AG04450 (cell line): ENCODE data around the gene PLA2G1B. TPM values are rescaled to one million over a fixed set of nuclear protein-coding genes. Genes with fewer than 3 reads are reported as not detected.

ENCODE experiments used
- CTCF ChIA-PET: fragments of 300-600, 350-600 bp; formaldehyde crosslinking; extraction: SDS; loops from one replicate; lab custom pipeline; 2022; ENCODE audit warnings: antibody characterized with exemption, inconsistent platforms; lab: Charles Lee
- POLR2A ChIA-PET: fragments of 350-600 bp; formaldehyde crosslinking; extraction: SDS; loops from one replicate; lab custom pipeline; 2021; ENCODE audit warnings: antibody characterized with exemption, inconsistent platforms; lab: Yijun Ruan, JAX
- DNase-seq: peaks from one replicate; pipeline ENCODE4 v3.0.0-alpha.2; 2011; ENCODE audit warnings: low read depth, low spot score
- H3K27ac ChIP-seq: one replicate; pipeline ENCODE4 v1.5.1; 2012; ENCODE audit warnings: low read depth, low read length, control low read depth
- H3K27me3 ChIP-seq: one replicate; pipeline ENCODE4 v1.6.0; 2012; ENCODE audit warnings: low read length; ENCODE audit not compliant: control insufficient read depth, insufficient read depth
- H3K4me3 ChIP-seq: 2 replicates; pipeline ENCODE4 v1.5.1; 2011; ENCODE audit warnings: mild to moderate bottlenecking, low read depth, low read length, control low read depth
- H3K9me3 ChIP-seq: 2 replicates; pipeline ENCODE4 v1.5.1; 2012; ENCODE audit warnings: low read length; ENCODE audit not compliant: control insufficient read depth, insufficient read depth
- polyA plus RNA-seq: library from polyadenylated mRNA; depleted of rRNA; stranded (reverse); fragments of >200 nt; gene quantifications from 2 replicates; pipeline ENCODE4 v1.2.3, GENCODE V29; 2011; rRNA removed
- small RNA-seq: library from RNA; depleted of rRNA; stranded (forward); fragments of <200 nt; gene quantifications from one replicate; pipeline ENCODE3, GENCODE V24; 2012; ENCODE audit warnings: low read depth; ENCODE audit not compliant: insufficient read length
- TF ChIP-seq, protein P1 (sequence below): IDR thresholded peaks from 2 replicates; pipeline ENCODE4 v1.5.1; 2011; ENCODE audit warnings: low read depth, low read length, control low read depth, inconsistent platforms

Gene PLA2G1B
- polyA plus RNA-seq, 1 experiment = 0.41 TPM

DNA sequence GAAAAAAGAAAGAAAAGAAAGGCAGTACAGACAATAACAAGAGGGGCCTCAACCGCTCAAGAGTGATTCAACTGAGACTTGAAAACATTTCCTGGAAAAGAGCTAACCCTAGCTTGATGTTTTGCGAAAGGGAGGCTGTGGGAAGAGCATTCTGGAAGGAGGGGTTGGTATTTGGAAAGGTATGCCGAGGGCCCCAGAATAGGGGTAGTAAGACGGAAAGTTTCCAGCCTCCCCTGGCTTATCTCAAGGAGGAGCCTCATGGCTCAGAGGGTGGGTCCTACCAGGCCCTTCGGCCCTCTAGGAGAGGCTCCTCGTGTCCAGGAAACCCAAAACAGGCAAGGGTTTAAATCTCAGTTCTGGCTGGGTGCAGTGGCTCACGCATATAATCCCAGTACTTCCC, 44.3 kb downstream of the PLA2G1B start:
- TF ChIP-seq, protein P1, sequence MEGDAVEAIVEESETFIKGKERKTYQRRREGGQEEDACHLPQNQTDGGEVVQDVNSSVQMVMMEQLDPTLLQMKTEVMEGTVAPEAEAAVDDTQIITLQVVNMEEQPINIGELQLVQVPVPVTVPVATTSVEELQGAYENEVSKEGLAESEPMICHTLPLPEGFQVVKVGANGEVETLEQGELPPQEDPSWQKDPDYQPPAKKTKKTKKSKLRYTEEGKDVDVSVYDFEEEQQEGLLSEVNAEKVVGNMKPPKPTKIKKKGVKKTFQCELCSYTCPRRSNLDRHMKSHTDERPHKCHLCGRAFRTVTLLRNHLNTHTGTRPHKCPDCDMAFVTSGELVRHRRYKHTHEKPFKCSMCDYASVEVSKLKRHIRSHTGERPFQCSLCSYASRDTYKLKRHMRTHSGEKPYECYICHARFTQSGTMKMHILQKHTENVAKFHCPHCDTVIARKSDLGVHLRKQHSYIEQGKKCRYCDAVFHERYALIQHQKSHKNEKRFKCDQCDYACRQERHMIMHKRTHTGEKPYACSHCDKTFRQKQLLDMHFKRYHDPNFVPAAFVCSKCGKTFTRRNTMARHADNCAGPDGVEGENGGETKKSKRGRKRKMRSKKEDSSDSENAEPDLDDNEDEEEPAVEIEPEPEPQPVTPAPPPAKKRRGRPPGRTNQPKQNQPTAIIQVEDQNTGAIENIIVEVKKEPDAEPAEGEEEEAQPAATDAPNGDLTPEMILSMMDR = no peak
- POLR2A ChIA-PET = interaction anchor here (1.0 to 1.7 kb wide), 2 partner anchors 10 to 82 kb away, joined by 3 to 5 read pairs; partner anchors contain the start of genes RNU4-1 and RPLP0
- Histone ChIP-seq H3K4me3 (no peak overlapping the region), H3K27me3 (no peaks in the 10 kb centered on the region), H3K27ac (no peak overlapping the region), H3K9me3 (peaks cover 5% of the 10 kb centered on the region; the same call in 1 of the 2 replicates)
- no peak for DNase-seq
- CTCF ChIA-PET = interaction anchor here (0.6 to 4.5 kb wide), 3 partner anchors 18 to 82 kb away, joined by 3 to 28 read pairs (median 4); partner anchors contain the start of genes PXN and RPLP0

DNA sequence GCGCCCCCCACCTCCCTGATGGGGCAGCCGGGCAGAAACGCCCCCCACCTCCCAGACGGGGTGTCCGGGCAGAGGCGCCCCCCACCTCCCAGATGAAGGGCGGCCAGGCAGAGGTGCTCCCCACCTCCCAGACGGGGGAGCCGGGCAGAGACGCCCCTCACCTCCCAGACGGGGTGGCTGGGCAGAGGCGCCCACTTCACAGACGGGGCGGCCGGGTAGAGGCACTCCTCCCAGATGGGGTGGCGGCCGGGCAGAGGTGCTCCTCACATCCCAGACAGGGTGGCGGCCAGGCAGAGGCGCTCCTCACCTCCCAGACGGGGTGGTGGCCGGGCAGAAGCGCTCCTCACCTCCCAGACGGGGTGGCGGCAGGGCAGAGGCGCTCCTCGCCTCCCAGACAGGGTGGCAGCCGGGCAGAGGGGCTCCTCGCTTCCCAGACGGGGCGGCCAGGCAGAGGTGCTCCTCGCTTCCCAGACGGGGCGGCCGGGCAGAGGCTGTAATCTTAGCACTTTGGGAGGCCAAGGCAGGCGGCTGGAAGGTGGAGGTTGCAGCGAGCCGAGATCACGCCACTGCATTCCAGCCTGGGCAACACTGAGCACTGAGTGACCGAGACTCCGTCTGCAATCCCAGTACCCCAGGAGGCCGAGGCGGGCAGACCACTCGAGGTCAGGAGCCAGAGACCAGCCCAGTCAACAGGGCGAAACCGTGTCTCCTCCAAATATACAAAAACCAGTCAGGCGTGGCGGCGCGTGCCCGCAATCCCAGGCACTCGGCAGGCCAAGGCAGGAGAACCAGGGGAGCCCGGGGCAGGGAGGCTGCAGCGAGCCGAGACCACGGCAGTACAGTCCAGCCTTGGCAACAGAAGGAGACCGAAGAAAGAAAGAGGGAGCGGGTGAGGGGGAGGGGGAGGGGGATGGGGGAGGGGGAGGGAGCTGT, 49.2 kb downstream of the PLA2G1B start:
- POLR2A ChIA-PET = interaction anchor here (1.1 kb wide), 1 partner anchor 77 kb away, joined by 15 read pairs; the partner anchor contains the start of gene RPLP0
- DNase-seq = no peak
- TF ChIP-seq, protein P1 = no peak
- no peak overlapping the region for H3K27ac ChIP-seq
- H3K27me3 ChIP-seq = no peaks in the 10 kb centered on the region
- no peak overlapping the region for H3K4me3 ChIP-seq
- peaks cover 11% of the 10 kb centered on the region; the same call in 1 of the 2 replicates for H3K9me3 ChIP-seq
- CTCF ChIA-PET = interaction anchor here (0.6 to 0.7 kb wide), 2 partner anchors 50 to 1874 kb away, joined by 3 to 6 read pairs; no protein-coding TSS in a partner anchor

- Histone ChIP-seq H3K27ac (no peak overlapping the region), H3K4me3 (no peak overlapping the region), H3K27me3 (no peaks in the 10 kb centered on the region), H3K9me3 (peaks cover 11% of the 10 kb centered on the region; the same call in 1 of the 2 replicates)
- POLR2A ChIA-PET = no interaction called here
- CTCF ChIA-PET = interaction anchor here (1.2 to 3.7 kb wide), 2 partner anchors 11 to 75 kb away, joined by 3 to 21 read pairs; partner anchors contain the start of gene PXN
- TF ChIP-seq, protein P1 = no peak
- no peak for DNase-seq
Measured at GRCh38 chr12:120276734-120277133, 50.8 kb downstream of the PLA2G1B start.

Small RNA genes lying within 50 kb of the gene (small RNA-seq; reads per million reads assigned to genes)
- gene RNU4-1 (9.1 reads per million, percentile 69 among the genes with 10 or more reads in this experiment), gene RNU4-2 (425 reads per million, percentile 93 among the genes with 10 or more reads in this experiment), gene RNU6-1088P (not detected)

Other genes with a start within 250 kb of the PLA2G1B start
- gene RAB35, start 211.0 kb downstream of the PLA2G1B start, polyA plus RNA-seq = 52.9 and 64.9 TPM in 2 replicates
- 44.5 and 50.4 TPM in 2 replicates for gene GCN1, start 133.1 kb downstream of the PLA2G1B start, polyA plus RNA-seq
- 4,854 and 5,695 TPM in 2 replicates for gene RPLP0, start 126.7 kb downstream of the PLA2G1B start, polyA plus RNA-seq
- gene PXN, start 62.0 kb downstream of the PLA2G1B start, polyA plus RNA-seq = 35.0 and 48.1 TPM in 2 replicates
- gene RNU4-2, start 35.9 kb downstream of the PLA2G1B start, polyA plus RNA-seq = under 0.01 TPM in 2 replicates
- under 0.01 TPM in 1 of 2 replicates, not detected in the other for gene RNU4-1, start 34.5 kb downstream of the PLA2G1B start, polyA plus RNA-seq
- gene SIRT4, start 25.5 kb downstream of the PLA2G1B start, polyA plus RNA-seq = 1.4 and 1.9 TPM in 2 replicates
- gene MSI1, start 41.4 kb upstream of the PLA2G1B start, polyA plus RNA-seq = not detected in 2 replicates
- 414 and 536 TPM in 2 replicates for gene COX6A1, start 110.3 kb upstream of the PLA2G1B start, polyA plus RNA-seq
- gene TRIAP1, start 118.6 kb upstream of the PLA2G1B start, polyA plus RNA-seq = 56.2 and 70.7 TPM in 2 replicates
- 20.6 and 25.9 TPM in 2 replicates for gene GATC, start 118.7 kb upstream of the PLA2G1B start, polyA plus RNA-seq
- gene SRSF9, start 142.0 kb upstream of the PLA2G1B start, polyA plus RNA-seq = 127 and 154 TPM in 2 replicates
- 649 and 720 TPM in 2 replicates for gene DYNLL1, start 168.3 kb upstream of the PLA2G1B start, polyA plus RNA-seq
- gene COQ5, start 201.4 kb upstream of the PLA2G1B start, polyA plus RNA-seq = 36.2 and 47.1 TPM in 2 replicates
- 101 and 105 TPM in 2 replicates for gene RNF10, start 206.6 kb upstream of the PLA2G1B start, polyA plus RNA-seq